Stimulated activated CD4-positive, alpha-beta T cell treated with anti-CD3 and anti-CD28 coated beads, TNF-alpha, amount 100 ng/mL, for 1 hour (primary cell): Measurements from ENCODE around the gene MAK.
"Not testable (repeated sequence)": the region's sequence is repeated elsewhere in the genome, so short reads cannot be mapped to it uniquely, and the experiment has no call there.

ENCODE experiments used
- DNase-seq, 3 donors: peaks; one replicate each; pipeline ENCODE4 v3.0.0-alpha.2; 2020; ENCODE audit warnings: low read depth in 3 of 3, low spot score in 1 of 3

The MAK gene

GRCh38 chr6:10730254-10730653 lies 108.1 kb downstream of the MAK start:
- DNase-seq = no peak

DNA sequence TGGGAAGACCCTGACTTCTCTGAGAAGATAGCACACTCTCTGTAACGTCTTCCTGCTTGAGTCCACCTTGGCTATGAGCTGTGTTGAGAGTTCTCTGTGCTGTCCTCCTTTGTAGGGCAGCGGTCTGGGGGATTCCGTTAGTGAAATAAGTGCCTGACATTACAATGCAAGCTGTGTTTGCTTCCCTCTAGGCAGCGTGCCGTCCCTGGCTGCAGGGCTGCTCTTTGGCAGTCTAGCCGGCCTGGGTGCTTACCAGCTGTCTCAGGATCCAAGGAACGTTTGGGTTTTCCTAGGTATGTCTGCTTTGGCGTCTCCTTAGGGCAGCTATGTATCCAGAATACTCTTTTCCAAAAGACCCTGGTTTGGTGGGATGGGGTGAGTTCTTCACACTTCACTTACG lies 112.6 kb downstream of the MAK start:
- DNase-seq = no peak

DNA sequence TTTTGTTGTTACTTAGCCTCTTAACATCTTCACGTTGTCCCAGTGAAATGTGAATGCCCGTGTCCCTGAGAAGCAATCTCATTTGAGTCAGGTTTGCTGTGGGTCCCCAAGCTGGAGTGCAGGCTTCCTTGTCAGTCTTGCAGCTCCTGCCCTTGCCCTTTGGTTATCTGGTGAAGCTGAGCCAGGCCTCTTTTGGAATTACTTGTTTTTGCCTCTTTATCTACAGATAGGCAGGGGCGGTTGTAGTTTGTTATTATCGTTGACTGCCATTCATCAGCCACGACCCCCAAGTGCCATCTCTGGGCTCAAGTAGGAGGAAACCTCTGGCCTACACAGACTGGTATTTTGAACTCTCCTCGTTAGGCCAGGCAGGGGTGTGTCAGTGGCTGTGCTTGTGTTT lies 113.3 kb downstream of the MAK start:
- DNase-seq = no peak

DNA sequence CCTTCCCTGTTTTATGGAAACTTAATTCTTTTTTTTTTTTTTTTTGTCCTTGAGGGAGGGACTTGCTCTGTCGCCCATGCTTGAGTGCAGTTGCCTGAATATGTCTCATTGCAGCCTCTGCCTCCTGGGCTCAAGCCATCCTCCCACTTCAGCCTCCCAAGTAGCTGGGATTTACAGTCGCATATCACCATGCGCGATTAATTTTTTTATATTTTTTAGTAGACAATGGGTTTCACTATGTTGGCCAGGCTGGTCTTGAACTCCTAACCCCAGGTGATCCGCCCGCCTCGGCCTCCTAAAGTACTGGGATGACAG lies 114.8 kb downstream of the MAK start:
- no peak for DNase-seq

DNA sequence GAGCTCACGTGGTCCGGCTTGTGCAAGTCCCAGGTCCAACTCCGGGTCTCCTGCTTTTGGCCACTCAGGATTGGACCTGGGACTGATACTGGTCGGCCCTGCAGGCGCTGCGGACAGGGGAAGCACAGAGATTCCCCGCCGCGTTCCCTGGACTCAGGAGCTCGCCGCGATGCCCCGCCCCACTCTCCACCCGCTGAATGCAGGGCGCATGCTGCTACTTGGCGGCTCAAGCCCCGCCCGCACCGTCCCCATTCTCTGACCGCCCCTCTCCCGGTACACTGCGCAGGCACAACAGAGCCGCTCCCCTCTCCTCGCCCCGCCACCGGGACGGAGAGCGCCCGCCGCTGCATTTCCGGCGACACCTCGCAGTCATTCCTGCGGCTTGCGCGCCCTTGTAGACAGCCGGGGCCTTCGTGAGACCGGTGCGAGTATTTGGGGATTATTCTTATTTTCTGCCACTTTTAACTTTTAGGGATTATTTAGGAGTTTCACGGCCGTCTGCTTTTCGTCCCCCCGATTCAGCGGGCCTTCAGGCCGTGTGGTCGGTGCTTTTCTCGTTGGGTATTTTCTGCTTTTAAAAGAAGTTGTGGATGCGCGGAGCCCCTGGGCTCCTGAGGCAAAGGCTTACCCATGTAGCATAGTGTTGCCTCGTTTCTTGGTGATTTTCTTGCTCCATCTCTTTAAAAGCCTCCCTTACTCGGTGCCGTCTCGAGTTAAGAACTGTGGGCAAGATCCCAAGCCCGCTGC lies 115.3 kb downstream of the MAK start, which contains the start of gene TMEM14C:
TMEM14C (plus strand) TSS at position 251 of the 747 bp plus-strand sequence. CDS start 1,544 bp downstream, outside the sequence.
- peak; percentile 48 to 75 (median 68) for DNase-seq

- DNase-seq = no peak
These were observed 115.8 kb downstream of the MAK start for GRCh38 chr6:10722570-10722819.

DNA sequence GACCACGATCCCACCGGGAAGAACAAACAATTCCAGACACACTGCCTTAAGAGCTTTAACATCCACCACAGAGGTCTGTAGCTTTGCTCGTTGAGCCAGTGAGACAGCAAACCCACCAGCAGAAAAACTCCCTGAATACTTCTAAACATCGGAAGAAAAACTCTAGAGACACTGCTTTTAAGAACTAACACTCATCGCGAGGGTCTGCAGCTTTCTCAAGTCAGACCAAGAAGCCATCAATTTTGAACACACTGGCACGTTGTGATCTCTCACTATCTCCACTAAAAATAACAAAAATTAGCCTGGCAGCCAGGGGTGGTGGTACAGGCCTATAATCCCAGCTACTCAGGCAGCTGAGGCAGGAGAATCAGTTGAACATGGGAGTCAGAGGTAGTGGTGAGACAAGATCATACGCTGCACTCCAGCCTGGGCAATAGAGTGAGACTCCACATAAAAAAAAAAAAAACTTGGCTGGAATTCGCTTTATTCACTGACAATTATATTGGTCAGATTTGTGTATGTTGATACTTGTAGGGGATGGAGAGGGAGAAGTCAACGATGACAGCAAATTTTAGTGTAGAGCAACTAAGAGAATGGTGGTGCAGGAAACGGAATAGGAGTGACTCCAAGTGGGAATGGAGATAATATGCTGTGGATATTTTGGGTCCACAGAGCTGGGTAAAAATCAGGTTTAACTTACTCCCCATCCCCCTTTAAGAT lies 116.3 kb downstream of the MAK start:
- no peak for DNase-seq

- DNase-seq = not testable (repeated sequence)
These were observed 117.1 kb downstream of the MAK start for GRCh38 chr6:10720960-10721849.

DNA sequence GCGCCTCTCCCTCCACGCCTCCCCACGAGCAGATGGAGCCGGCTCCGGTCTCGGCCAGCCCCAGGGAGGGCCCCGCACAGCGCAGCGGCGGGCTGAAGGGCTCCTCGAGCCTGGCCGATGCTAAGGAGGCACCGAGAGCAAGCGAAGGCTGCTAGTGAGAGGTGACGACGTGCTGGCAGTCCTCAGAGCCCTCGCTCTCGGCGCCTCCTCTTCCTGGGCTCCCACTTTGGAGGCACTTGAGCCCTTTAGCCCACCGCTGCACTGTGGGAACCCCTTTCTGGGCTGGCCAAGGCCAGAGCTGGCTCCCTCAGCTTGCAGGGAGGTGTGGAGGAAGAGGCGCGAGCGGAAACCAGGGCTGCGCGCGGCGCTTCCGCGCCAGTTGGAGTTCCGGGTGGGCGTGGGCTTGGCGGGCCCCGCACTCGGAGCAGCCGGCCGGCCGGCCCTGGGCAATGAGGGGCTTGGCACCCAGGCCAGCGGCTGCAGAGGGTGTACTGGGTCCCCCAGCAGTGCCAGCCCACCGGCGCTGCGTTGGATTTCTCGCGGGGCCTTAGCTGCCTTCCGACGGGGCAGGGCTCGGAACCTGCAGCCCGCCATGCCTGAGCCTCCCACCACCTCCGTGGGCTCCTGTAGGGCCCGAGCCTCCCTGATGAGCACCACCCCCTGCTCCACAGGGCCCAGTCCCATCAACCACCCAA lies 117.9 kb downstream of the MAK start:
- DNase-seq = peak in 2 of 3 donors; percentile 29 to 38

- DNase-seq = no peak
These were observed 118.4 kb downstream of the MAK start for GRCh38 chr6:10719964-10720264.

DNA sequence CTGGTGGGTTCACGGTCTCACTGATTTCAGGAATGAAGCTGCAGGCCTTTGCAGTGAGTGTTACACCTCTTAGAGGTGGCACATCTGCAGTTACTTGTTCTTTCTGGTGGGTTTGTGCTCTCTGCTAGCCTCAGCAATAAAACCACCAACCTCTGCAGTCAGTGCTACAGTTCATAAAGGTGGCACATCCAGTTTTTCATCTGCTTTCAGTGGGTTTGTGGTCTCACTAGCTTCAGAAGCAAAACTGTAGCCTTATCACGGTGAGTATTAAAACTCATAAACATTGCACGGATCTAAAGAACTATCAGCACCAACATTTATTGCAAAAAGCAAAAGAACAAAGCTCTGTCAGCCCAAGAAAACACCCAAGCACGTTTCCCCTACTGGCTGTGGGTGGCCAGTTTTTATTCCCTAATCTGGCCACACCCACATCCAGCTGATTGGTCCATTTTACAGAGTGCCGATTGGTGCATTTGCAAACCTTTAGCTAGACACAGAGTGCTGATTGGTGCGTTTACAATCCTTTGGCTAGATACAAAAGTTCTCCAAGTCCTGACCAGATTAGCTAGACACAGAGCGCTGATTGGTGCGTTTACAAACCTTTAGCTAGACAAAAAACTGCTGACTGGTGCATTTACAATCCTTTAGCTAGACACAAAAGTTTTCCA lies 118.9 kb downstream of the MAK start:
- DNase-seq = no peak

DNA sequence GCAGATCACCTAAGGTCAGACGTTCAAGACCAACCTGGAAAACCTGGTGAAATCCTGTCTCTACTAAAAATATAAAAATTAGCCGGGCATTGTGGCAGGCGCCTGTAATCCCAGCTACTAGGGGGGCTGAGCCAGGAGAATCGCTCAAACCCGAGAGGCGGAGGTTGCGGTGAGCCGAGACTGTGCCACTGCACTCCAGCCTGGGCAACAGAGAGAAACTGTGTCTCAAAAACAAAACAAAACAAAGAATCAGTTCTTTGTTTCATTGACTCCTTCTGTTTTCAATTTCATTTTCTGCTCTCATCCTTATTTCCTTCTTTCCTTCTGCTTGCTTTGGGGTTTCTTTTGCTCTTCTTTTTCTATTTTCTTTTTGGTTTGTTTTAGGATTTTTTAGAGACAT lies 124.4 kb downstream of the MAK start:
- DNase-seq = no peak
